ENCODE data around the gene POR. TPM values are rescaled to one million over a fixed set of nuclear protein-coding genes. Genes with fewer than 3 reads are reported as not detected.
"Not testable (repeated sequence)": the region's sequence is repeated elsewhere in the genome, so short reads cannot be mapped to it uniquely, and the experiment has no call there.

The POR gene
- total RNA-seq, 2 experiments from 2014 or later = 22.9 to 26.0 TPM

- intact Hi-C loops (cut with micrococcal nuclease) = loop anchor here (10.0 kb wide), 1 partner anchor 238 kb away; no protein-coding TSS in a partner anchor
- Mint-ChIP-seq H3K9me3 (no peaks in the 10 kb centered on the region), H3K36me3 (ENCODE audit: low read depth) (peaks cover 2% of the 10 kb centered on the region), H3K27me3 (ENCODE audit: low read depth) (no peaks in the 10 kb centered on the region), H3K27ac (no peak overlapping the region), H3K4me3 (no peak overlapping the region), H3K4me1 (ENCODE audit: low read depth) (peaks cover 13% of the 10 kb centered on the region)
- no peak for DNase-seq
- CTCF ChIA-PET = interaction anchor here (0.8 kb wide), 1 partner anchor 48 kb away, joined by 3 read pairs; no protein-coding TSS in a partner anchor
Measured at GRCh38 chr7:75996476-75996875, 81.5 kb downstream of the POR start.

GRCh38 chr7:75998038-75998437, 83.1 kb downstream of the POR start:
- H3K36me3 Mint-ChIP-seq (ENCODE audit: low read depth) = peaks cover 3% of the 10 kb centered on the region
- H3K4me1 Mint-ChIP-seq (ENCODE audit: low read depth) = peaks cover 13% of the 10 kb centered on the region
- no peak overlapping the region for H3K4me3 Mint-ChIP-seq
- no peak for DNase-seq
- no peak overlapping the region for H3K27ac Mint-ChIP-seq
- CTCF ChIA-PET = interaction anchor here (1.0 kb wide), 1 partner anchor 16 kb away, joined by 3 read pairs; no protein-coding TSS in a partner anchor
- intact Hi-C loops (cut with micrococcal nuclease) = loop anchor here (10.0 kb wide), 1 partner anchor 237 kb away; no protein-coding TSS in a partner anchor
- H3K9me3 Mint-ChIP-seq = no peaks in the 10 kb centered on the region
- H3K27me3 Mint-ChIP-seq (ENCODE audit: low read depth) = no peaks in the 10 kb centered on the region

GRCh38 chr7:76000566-76000965, 85.6 kb downstream of the POR start:
- Mint-ChIP-seq H3K4me1 (ENCODE audit: low read depth) (peaks cover 7% of the 10 kb centered on the region), H3K36me3 (ENCODE audit: low read depth) (peaks cover 13% of the 10 kb centered on the region), H3K27me3 (ENCODE audit: low read depth) (no peaks in the 10 kb centered on the region), H3K27ac (no peak overlapping the region), H3K9me3 (no peaks in the 10 kb centered on the region), H3K4me3 (no peak overlapping the region)
- CTCF ChIA-PET = no interaction called here
- intact Hi-C loops (cut with micrococcal nuclease) = no loop called here
- no peak for DNase-seq

- Mint-ChIP-seq H3K4me1 (ENCODE audit: low read depth) (peaks cover 4% of the 10 kb centered on the region), H3K9me3 (no peaks in the 10 kb centered on the region), H3K4me3 (no peak overlapping the region), H3K27me3 (ENCODE audit: low read depth) (no peaks in the 10 kb centered on the region), H3K27ac (no peak overlapping the region), H3K36me3 (ENCODE audit: low read depth) (peaks cover 15% of the 10 kb centered on the region)
- intact Hi-C loops (cut with micrococcal nuclease) = no loop called here
- CTCF ChIA-PET = no interaction called here
- DNase-seq = no peak
Measured at GRCh38 chr7:76002139-76002538, 87.2 kb downstream of the POR start.

- Mint-ChIP-seq H3K36me3 (ENCODE audit: low read depth) (peaks cover 15% of the 10 kb centered on the region), H3K27me3 (ENCODE audit: low read depth) (no peaks in the 10 kb centered on the region), H3K9me3 (no peaks in the 10 kb centered on the region), H3K4me3 (no peak overlapping the region), H3K4me1 (ENCODE audit: low read depth) (no peaks in the 10 kb centered on the region), H3K27ac (no peak overlapping the region)
- intact Hi-C loops (cut with micrococcal nuclease) = no loop called here
- CTCF ChIA-PET = no interaction called here
- no peak for DNase-seq
Measured at GRCh38 chr7:76002822-76003221, 87.9 kb downstream of the POR start.

- intact Hi-C loops (cut with micrococcal nuclease) = no loop called here
- DNase-seq = no peak
- peaks cover 3% of the 10 kb centered on the region for H3K4me1 Mint-ChIP-seq (ENCODE audit: low read depth)
- H3K36me3 Mint-ChIP-seq (ENCODE audit: low read depth) = peaks cover 15% of the 10 kb centered on the region
- CTCF ChIA-PET = no interaction called here
- no peak overlapping the region for H3K4me3 Mint-ChIP-seq
- H3K27me3 Mint-ChIP-seq (ENCODE audit: low read depth) = no peaks in the 10 kb centered on the region
- no peak overlapping the region for H3K27ac Mint-ChIP-seq
- no peaks in the 10 kb centered on the region for H3K9me3 Mint-ChIP-seq
Measured at GRCh38 chr7:76003351-76003750, 88.4 kb downstream of the POR start.

- intact Hi-C loops (cut with micrococcal nuclease) = loop anchor here (5.0 kb wide), 4 partner anchors 42 to 352 kb away; partner anchors contain the start of genes MDH2, POR, STYXL1 and YWHAG
Measured at GRCh38 chr7:76005004-76005403, 90.0 kb downstream of the POR start.

GRCh38 chr7:76008156-76008687, 93.3 kb downstream of the POR start:
- peak; percentile 35 for DNase-seq
- peaks cover 25% of the 10 kb centered on the region for H3K4me1 Mint-ChIP-seq (ENCODE audit: low read depth)
- peaks cover 18% of the 10 kb centered on the region for H3K36me3 Mint-ChIP-seq (ENCODE audit: low read depth)
- H3K27me3 Mint-ChIP-seq (ENCODE audit: low read depth) = peaks cover 2% of the 10 kb centered on the region
- H3K27ac Mint-ChIP-seq = no peak overlapping the region
- CTCF ChIA-PET = interaction anchor here (5.6 kb wide), 1 partner anchor 12 kb away, joined by 35 read pairs; no protein-coding TSS in a partner anchor
- intact Hi-C loops (cut with micrococcal nuclease) = loop anchor here (2.0 to 5.0 kb wide), 5 partner anchors 39 to 349 kb away; partner anchors contain the start of genes MDH2, POR, STYXL1 and YWHAG
- no peak overlapping the region for H3K4me3 Mint-ChIP-seq
- no peaks in the 10 kb centered on the region for H3K9me3 Mint-ChIP-seq

More at GRCh38 chr7:76005004-76005403, 90.0 kb downstream of the POR start:
- H3K4me3 Mint-ChIP-seq; DNase-seq; H3K27me3 Mint-ChIP-seq (ENCODE audit: low read depth); H3K9me3 Mint-ChIP-seq; H3K27ac Mint-ChIP-seq: not testable (repeated sequence)
- peaks cover 14% of the 10 kb centered on the region for H3K36me3 Mint-ChIP-seq (ENCODE audit: low read depth)
- peaks cover 20% of the 10 kb centered on the region for H3K4me1 Mint-ChIP-seq (ENCODE audit: low read depth)
- CTCF ChIA-PET = interaction anchor here (0.6 to 1.6 kb wide), 2 partner anchors 15 to 433 kb away, joined by 3 to 4 read pairs; no protein-coding TSS in a partner anchor

GRCh38 chr7:76009672-76010600, 95.0 kb downstream of the POR start:
- CTCF ChIA-PET = interaction anchor here (1.2 to 5.6 kb wide), 2 partner anchors 11 to 14 kb away, joined by 4 to 35 read pairs; no protein-coding TSS in a partner anchor
- Mint-ChIP-seq H3K9me3 (no peaks in the 10 kb centered on the region), H3K36me3 (ENCODE audit: low read depth) (peaks cover 19% of the 10 kb centered on the region), H3K4me3 (no peak overlapping the region), H3K4me1 (ENCODE audit: low read depth) (peaks cover 25% of the 10 kb centered on the region), H3K27ac (no peak overlapping the region), H3K27me3 (ENCODE audit: low read depth) (peaks cover 2% of the 10 kb centered on the region)
- intact Hi-C loops (cut with micrococcal nuclease) = loop anchor here (1.0 to 5.0 kb wide), 9 partner anchors 16 to 347 kb away; partner anchors contain the start of genes MDH2, POR, STYXL1 and TMEM120A
- no peak for DNase-seq

- Mint-ChIP-seq H3K27ac (no peak overlapping the region), H3K4me3 (no peak overlapping the region), H3K9me3 (no peaks in the 10 kb centered on the region), H3K27me3 (ENCODE audit: low read depth) (peaks cover 2% of the 10 kb centered on the region), H3K4me1 (ENCODE audit: low read depth) (peaks cover 25% of the 10 kb centered on the region), H3K36me3 (ENCODE audit: low read depth) (peaks cover 13% of the 10 kb centered on the region)
- CTCF ChIA-PET = interaction anchor here (1.8 to 5.6 kb wide), 2 partner anchors 9 to 144 kb away, joined by 3 to 35 read pairs; no protein-coding TSS in a partner anchor
- no peak for DNase-seq
- intact Hi-C loops (cut with micrococcal nuclease) = no loop called here
Measured at GRCh38 chr7:76011442-76011861, 96.5 kb downstream of the POR start.

- Mint-ChIP-seq H3K27ac (no peak overlapping the region), H3K4me1 (ENCODE audit: low read depth) (peaks cover 3% of the 10 kb centered on the region), H3K27me3 (ENCODE audit: low read depth) (no peaks in the 10 kb centered on the region), H3K9me3 (no peaks in the 10 kb centered on the region), H3K36me3 (ENCODE audit: low read depth) (peaks cover 16% of the 10 kb centered on the region), H3K4me3 (no peak overlapping the region)
- CTCF ChIA-PET = no interaction called here
- no peak for DNase-seq
- intact Hi-C loops (cut with micrococcal nuclease) = no loop called here
Measured at GRCh38 chr7:76016191-76016947, 101.4 kb downstream of the POR start.
